Muscle layer of duodenum (tissue), 2 donors: Measurements from ENCODE around the gene CAPS2.
"Not testable (repeated sequence)": the region's sequence is repeated elsewhere in the genome, so short reads cannot be mapped to it uniquely, and the experiment has no call there.

Experiments
- H3K27ac ChIP-seq: one replicate; pipeline ENCODE4 v1.7.0; 2013; ENCODE audit warnings: mild to moderate bottlenecking, low read length
- H3K27me3 ChIP-seq: one replicate; pipeline ENCODE4 v1.7.0; 2013; ENCODE audit warnings: low read depth, mild to moderate bottlenecking, control low read depth, low read length
- H3K36me3 ChIP-seq, 2 donors: one replicate each; pipeline ENCODE4 v1.7.0; 2013; ENCODE audit warnings: low read length in 2 of 2, control low read depth in 1 of 2, mild to moderate bottlenecking in 1 of 2; ENCODE audit not compliant: insufficient read depth in 2 of 2, control insufficient read depth in 1 of 2
- H3K4me1 ChIP-seq, 2 donors: one replicate each; pipeline ENCODE4 v1.7.0; 2013; ENCODE audit warnings: low read length in 2 of 2, mild to moderate bottlenecking in 2 of 2, control low read depth in 1 of 2, moderate library complexity in 1 of 2; ENCODE audit not compliant: insufficient read depth in 2 of 2, control insufficient read depth in 1 of 2
- H3K4me3 ChIP-seq, 2 donors: one replicate each; pipeline ENCODE4 v1.7.0; 2013; ENCODE audit warnings: low read length in 2 of 2, low read depth in 1 of 2, mild to moderate bottlenecking in 1 of 2
- H3K9me3 ChIP-seq, 2 donors: one replicate each; pipeline ENCODE4 v1.7.0; 2013; ENCODE audit warnings: low read length in 2 of 2, control low read depth in 1 of 2, mild to moderate bottlenecking in 1 of 2; ENCODE audit not compliant: control insufficient read depth in 1 of 2
- donor health status: healthy.

Gene CAPS2

DNA sequence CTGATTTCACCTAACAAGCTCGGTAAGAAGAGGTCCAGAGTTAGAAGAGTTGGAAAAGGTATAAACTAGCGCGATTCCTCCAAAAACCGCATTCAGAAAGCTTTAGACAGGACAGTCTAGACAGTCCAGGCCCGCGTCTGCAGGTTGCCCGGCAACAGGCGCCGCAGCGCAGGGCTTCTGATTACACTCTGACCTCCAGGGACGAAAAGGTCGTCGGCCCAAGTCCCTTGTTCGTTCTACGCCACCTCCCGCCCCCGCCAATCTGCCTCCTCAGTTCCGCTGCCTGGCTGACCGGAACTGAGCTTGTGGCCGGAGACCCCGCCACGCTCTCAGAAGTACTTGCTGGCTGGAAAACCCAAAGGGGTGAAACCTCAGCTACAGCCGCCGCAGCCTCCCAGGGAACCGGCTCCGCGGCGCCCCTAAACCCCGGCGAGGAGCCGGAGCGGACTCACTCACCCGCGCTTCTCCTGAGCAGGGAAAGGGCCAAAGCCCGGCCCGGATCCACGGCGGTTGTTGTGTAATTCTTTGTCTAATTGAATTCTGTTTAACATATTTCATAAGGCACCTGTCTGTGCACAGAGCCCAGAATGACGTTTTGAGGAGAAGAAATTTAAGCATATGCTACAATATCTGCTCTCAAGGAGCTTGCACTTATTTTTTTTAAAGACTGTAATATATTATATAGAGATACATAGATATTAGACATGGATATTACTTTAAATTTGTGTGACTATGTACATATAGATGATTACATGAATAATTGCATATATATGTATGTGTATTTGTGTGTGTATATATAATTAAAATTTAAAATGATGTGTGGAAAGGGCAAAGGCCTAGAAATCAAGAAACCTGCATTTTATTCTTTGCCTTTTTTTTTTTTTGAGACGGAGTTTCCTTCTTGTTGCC, at the start of gene CAPS2:
Gene CAPS2, minus strand, starts transcription at position 407 of the 909 bp plus-strand sequence. CDS start 3,826 bp downstream, outside the sequence.
- no peak within 1 kb of the TSS for H3K27ac ChIP-seq
- H3K4me1 ChIP-seq = peaks cover 0 to 17% of the 10 kb centered on the region in 2 donors
- no peaks in the 10 kb centered on the region for H3K9me3 ChIP-seq
- H3K4me3 ChIP-seq = peak within 1 kb of the TSS; percentile 78 to 85
- no peaks in the 10 kb centered on the region for H3K27me3 ChIP-seq
- no peaks in the 10 kb centered on the region for H3K36me3 ChIP-seq

DNA sequence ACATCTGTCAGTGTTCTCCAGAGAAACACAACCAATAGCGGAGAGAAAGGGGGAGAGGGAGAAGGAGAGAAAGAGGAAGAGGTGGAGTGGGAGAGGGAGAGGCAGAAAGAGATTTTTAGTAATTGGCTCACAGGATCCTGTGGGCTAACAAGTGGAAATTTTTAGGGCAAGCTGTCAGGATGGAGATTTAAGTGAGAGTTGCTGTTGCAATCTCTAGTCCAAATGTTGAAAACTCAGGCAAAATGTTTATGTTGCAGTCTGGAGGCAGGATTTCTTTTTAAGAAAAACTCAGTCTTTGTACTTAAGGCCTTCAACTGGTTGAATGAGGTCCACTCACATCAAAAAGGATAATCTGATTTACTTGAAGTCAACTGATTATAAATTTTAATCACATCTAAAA, 48.2 kb upstream of the CAPS2 start:
- Histone ChIP-seq H3K9me3 (no peaks in the 10 kb centered on the region), H3K4me1 (no peaks in the 10 kb centered on the region), H3K27me3 (no peaks in the 10 kb centered on the region), H3K27ac (no peak overlapping the region), H3K36me3 (no peaks in the 10 kb centered on the region), H3K4me3 (no peak overlapping the region)

DNA sequence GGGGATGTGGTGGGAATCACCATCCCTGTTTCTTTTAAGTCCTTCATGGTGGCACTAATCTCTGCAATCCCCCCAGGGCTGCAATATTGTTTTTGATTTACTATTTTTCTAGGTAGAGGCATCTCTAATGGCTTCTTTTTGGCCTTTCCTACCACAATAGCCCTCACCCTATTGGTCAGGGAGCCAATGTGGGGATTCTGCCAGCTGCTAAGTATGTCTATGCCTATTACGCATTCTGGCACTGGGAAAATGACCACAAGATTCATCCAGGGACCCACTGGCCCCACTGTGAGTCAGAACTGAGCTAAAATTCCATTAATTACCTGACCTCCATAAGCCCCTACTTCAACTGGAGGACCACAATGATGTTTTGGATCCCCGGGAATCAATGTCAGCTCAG, 44.8 kb upstream of the CAPS2 start:
- Histone ChIP-seq H3K9me3 (no peaks in the 10 kb centered on the region), H3K27me3 (no peaks in the 10 kb centered on the region), H3K4me3 (no peak overlapping the region), H3K4me1 (no peaks in the 10 kb centered on the region), H3K27ac (no peak overlapping the region), H3K36me3 (no peaks in the 10 kb centered on the region)

DNA sequence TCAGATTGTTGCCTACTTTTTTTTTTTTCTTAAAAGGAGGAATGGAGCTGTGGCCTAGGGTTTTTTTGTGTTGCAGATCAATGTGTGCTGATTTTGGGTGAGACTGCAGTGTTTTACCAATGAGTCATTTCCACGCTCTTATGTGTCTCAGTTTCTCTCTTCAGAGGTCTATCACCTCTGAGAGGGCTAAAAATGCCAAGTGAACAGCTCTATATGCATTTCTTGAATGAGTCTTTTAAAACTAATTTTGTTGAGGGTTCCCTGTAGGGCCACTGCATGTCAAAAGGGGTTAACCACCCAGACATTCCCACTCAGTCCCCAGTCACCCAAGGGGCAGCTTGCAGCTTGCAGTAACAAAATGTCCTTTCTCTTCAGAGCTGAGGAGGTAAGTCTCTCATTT, 36.5 kb upstream of the CAPS2 start:
- H3K36me3 ChIP-seq = no peaks in the 10 kb centered on the region
- no peaks in the 10 kb centered on the region for H3K4me1 ChIP-seq
- no peaks in the 10 kb centered on the region for H3K27me3 ChIP-seq
- no peaks in the 10 kb centered on the region for H3K9me3 ChIP-seq
- H3K4me3 ChIP-seq = no peak overlapping the region
- H3K27ac ChIP-seq = no peak overlapping the region

DNA sequence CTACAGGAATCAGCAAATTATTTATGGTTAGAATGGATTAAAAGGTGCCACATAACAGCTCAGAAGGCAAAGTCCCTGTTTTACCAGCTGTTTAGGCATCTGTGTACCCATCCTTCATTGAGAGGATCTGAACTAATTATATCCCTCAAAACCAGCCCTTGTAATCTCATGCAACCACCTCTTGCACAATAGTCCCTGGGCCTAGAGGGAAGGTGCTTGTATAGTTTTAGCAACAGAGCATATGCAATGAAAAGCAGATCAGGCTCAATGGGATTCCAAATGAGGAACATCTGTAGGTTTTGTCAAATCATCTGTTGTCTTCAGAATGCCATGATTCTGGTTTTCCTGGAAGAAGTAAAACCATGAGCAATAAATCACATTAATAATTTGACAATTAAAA, 34.8 kb upstream of the CAPS2 start:
- Histone ChIP-seq H3K4me3 (no peak overlapping the region), H3K27me3 (no peaks in the 10 kb centered on the region), H3K36me3 (no peaks in the 10 kb centered on the region), H3K27ac (no peak overlapping the region), H3K9me3 (peaks cover 0 to 2% of the 10 kb centered on the region in 2 donors), H3K4me1 (no peaks in the 10 kb centered on the region)

DNA sequence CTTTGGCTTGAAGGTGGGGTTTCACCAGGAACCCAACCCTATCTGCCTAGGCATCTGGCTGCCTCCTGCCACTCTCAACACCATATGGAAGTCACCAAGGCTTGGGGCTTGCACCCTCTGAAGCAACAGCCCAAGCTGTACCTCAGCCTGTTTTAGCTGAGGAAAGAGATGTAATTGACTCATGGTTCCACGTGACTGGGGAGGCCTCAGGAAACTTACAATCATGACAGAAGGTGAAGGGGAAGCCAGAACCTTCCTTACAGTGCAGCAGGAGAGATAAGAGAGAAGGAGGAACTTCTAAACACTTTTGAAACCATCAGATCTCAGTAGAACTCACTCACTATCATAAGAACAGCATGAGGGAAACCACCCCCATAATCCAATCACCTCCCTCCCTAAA, 31.3 kb upstream of the CAPS2 start:
- Histone ChIP-seq H3K4me3 (no peak overlapping the region), H3K27ac (no peak overlapping the region), H3K9me3 (peaks cover 0 to 2% of the 10 kb centered on the region in 2 donors), H3K36me3 (no peaks in the 10 kb centered on the region), H3K27me3 (no peaks in the 10 kb centered on the region), H3K4me1 (no peaks in the 10 kb centered on the region)

DNA sequence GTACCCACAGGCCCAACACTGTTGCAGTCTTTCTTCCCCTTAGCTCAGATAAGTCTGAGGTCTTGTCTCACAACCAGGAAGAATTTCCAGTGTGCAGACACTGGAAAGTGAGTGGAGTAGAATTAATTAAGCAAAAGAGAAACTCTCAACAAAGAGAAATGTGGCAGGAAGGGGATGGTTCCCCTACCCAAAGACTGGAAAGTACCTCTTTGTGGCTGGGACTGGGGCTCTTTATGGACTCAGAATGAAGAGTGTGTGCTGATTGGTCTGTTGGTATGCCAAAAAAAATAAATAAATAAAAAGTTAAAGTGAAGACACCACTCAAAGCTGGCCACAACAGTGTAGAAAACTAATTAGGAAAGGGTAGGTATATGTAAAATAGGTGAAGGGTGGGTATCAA, 30.8 kb upstream of the CAPS2 start:
- peaks cover 0 to 2% of the 10 kb centered on the region in 2 donors for H3K9me3 ChIP-seq
- no peaks in the 10 kb centered on the region for H3K27me3 ChIP-seq
- H3K36me3 ChIP-seq = no peaks in the 10 kb centered on the region
- H3K27ac ChIP-seq = no peak overlapping the region
- H3K4me3 ChIP-seq = no peak overlapping the region
- H3K4me1 ChIP-seq = no peaks in the 10 kb centered on the region

DNA sequence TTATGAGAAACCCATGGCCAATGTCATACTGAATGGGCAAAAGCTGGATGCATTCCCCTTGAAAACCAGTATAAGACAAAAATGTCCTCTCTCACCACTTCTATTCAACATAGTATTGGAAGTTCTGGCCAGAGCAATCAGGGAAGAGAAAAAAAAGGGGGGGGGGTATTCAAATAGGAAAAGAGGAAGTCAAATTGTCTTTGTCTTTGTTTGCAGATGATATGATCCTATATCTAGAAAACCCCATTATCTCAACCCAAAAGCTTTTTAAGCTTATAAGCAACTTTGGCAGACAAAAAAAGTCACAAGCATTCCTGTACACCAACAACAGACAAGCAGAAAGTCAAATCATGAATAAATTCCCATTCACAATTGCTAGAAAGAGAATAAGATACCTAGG, 23.9 kb upstream of the CAPS2 start:
- Histone ChIP-seq H3K4me1 (no peaks in the 10 kb centered on the region), H3K9me3 (peaks cover 0 to 2% of the 10 kb centered on the region in 2 donors), H3K27ac (no peak overlapping the region), H3K4me3 (no peak overlapping the region), H3K27me3 (no peaks in the 10 kb centered on the region), H3K36me3 (no peaks in the 10 kb centered on the region)

DNA sequence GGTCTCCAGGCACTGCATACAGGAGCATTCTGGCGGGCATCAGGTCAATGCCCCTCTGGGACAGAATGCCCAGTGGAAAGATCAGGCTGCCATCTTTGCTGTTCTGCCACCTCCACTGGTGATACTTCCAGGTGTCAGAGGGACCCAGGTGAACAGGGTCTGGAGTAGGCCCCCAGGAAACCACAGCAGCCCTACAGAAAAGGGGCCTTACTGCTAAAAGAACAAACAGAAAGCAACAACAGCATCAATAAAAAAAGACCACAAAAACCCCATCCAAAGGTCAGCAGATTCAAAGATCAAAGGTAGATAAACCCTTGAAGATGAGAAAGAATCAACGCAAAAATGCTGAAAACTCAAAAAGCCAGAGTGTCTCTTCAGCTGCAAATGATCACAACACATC, 20.3 kb upstream of the CAPS2 start:
- Histone ChIP-seq H3K27ac (no peak overlapping the region), H3K27me3 (no peaks in the 10 kb centered on the region), H3K4me3 (no peak overlapping the region), H3K36me3 (no peaks in the 10 kb centered on the region), H3K4me1 (no peaks in the 10 kb centered on the region), H3K9me3 (no peaks in the 10 kb centered on the region)

DNA sequence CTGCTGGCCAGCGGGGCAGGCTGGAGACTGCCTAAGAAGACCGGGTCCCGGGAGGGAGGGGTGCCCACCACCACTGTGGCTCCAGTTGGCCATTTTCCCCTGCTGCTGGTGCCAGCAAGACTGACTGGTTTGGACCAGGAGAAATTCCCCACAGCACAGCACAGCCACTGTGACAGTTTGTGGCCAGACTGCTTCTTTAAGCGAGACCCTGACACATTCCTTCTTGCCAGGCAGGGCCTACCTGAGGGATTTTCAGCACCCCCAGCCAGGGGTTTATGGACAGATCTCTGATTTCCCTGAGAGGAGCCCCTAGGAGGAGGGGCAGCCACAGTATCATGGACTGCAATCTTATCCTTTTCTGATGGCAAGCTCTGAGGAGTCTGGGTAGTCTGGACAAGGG, 19.8 kb upstream of the CAPS2 start:
- Histone ChIP-seq H3K4me3 (no peak overlapping the region), H3K9me3 (no peaks in the 10 kb centered on the region), H3K36me3 (no peaks in the 10 kb centered on the region), H3K27ac (no peak overlapping the region), H3K4me1 (no peaks in the 10 kb centered on the region), H3K27me3 (no peaks in the 10 kb centered on the region)

DNA sequence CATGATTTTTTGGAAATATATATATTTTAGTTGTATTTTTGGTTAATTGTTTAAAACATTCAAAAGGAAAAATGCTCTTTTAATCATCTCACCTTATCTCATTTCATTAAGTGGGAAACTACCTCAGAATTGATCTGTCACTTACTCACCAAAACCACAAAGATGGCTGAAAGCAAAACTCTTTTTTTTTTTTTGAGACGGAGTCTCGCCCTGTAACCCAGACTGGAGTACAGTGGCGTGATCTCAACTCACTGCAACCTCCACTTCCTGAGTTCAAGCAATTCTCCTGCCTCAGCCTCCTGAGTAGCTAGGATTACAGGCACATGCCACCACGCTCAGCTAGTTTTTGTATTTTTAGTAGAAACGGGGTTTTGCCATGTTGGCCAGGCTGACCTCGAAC, 16.1 kb upstream of the CAPS2 start:
- H3K27ac ChIP-seq, H3K4me1 ChIP-seq, H3K4me3 ChIP-seq, H3K27me3 ChIP-seq, H3K36me3 ChIP-seq, H3K9me3 ChIP-seq: not testable (repeated sequence)

DNA sequence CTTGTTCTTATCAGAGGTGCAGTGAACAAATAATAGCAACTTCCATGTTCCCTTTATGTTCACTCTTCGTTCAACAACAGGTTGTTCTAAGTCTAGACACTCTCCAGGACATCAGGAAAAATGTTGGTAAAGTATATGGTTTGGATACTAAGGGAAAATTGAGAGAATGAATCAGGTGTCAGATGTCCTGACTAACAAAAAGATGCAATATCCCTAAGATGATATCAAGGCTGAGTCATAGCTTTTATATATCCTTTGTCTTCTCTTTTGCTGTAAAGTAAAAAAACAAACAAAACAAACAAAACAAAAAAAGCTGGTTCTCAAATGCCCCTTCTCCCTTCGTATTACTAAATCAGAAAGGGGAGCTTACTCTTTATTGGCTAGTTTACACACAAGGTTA, 15.4 kb upstream of the CAPS2 start:
- H3K27me3 ChIP-seq = no peaks in the 10 kb centered on the region
- H3K9me3 ChIP-seq = no peaks in the 10 kb centered on the region
- no peak overlapping the region for H3K27ac ChIP-seq
- H3K4me3 ChIP-seq = no peak overlapping the region
- H3K4me1 ChIP-seq = no peaks in the 10 kb centered on the region
- H3K36me3 ChIP-seq = no peaks in the 10 kb centered on the region
